Measurements from ENCODE around the gene CFAP74.
A peak's percentile ranks its signal among the peaks of the same experiment; 100 is the strongest.

CFAP74 gene

DNA sequence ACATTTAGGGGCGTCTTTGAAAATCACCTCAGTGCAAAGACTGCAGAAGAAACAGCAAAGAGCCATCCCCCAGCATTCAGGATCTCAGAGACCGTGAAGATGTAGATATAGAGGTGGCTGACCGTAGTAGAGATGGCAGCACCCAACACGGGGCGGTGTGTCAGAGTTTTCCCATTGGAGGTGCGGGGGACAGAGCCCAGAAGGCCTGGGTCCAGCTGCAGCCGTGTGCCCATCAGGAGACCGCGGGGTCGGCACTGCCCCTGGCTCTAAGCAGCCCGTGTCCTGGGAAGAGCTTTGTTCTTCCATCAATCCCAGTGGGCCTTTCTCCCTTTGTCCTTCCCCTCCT, 16.7 kb upstream of the CFAP74 start:
- DNase-seq = no peak

DNA sequence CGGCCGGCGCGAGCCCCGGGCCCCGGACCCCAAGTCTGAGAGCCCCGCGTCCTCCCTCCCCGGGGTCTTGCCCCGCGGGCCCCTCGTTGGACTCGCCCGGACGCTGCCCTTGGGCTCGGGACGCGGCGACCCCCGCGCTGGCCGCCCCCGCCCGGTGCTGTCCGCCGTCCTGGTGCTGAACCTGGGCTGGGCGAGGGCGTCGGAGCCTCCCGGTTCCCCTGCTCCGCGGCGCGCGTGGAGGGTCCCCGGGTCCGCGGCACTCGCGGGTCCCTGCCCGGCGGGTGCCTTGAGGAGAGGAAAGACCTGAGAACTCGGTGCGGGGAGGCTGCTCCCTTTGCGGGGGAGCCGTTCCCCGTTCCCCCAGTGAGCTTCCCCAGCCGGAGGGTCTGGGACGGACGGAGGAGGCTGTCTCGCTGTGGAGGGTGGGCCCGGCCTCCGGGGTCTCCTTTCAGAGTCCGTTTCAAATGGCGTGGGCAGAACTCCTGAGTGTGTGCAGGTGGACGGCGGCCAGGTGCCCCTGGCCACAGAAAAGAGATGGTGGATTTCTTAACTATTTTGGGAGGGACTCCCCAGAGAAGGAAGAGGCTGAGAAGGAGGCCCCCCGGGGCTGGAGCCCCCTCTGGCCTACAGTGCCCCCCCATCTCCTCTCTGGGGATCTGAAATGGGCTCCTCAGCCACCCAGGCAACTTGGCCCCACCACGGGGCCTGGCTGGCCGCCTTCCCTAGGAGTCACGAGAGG, 16.2 kb upstream of the CFAP74 start:
- DNase-seq = no peak

DNA sequence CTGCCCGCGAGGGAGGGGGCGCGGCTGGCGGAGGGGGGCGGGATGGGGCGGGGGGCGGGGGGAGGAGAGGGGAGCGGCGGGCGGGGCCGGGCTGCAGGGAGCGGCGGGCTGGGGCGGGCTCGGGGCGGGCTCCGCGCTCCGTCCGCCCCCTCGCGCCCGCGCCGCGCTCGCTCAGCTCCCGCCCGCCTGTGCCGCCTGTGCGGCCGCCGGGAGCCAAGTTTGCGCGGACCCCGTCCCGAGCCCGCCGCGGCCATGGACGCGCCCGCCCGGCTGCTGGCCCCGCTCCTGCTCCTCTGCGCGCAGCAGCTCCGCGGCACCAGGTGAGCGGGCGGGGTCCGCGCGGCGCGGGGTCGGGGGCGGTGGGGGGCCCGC, 15.6 kb upstream of the CFAP74 start, which contains the start of gene GABRD:
TSS of gene GABRD (plus strand) at position 174 of the 372 bp plus-strand sequence. CDS start at position 253, 79 bp downstream.
- peak; percentile 10 for DNase-seq

DNA sequence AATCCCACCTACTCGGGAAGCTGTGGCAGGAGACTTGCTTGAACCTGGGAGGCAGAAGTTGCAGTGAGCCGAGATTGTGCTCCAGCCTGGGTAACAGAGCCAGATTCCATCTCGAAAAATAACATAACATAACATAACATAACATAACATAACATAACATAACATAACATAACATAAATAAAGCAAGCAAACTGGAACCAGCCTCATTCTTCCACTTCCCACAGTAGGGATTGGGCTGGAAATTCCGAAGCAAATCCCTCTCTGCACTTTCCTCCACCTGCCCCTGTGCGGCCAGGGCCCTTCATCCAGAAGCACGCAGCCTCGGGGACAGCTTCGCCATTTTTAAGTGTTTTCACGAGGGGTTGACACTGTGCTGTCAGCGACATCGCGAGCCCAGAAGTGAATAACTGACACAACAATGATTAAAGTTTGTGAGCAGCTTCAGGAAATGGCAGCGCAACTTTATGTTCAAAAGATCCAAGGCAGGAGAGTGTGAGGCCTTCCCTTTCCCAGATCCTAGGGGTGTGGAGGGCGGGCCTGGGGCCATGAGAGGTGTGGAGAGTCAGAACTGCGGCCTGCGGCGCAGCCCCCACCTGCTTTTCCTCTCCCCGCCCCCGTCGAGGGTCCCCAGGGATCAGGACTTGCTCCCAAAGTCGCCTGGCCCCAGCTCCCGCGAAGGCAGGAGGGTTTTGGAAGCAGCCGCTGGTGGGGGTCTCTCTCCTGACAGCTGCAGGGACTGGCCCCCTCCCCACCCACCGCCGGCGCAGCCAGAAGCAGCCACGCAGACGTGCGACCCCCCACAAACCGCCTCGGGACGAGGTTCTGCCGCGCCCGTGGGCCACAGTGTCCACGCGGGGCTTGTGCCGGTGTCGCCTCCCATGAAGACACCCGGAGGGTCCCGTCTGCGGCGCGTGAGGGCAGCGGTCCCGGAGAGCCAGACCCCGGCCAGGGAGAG, 14.9 kb upstream of the CFAP74 start:
- no peak for DNase-seq

DNA sequence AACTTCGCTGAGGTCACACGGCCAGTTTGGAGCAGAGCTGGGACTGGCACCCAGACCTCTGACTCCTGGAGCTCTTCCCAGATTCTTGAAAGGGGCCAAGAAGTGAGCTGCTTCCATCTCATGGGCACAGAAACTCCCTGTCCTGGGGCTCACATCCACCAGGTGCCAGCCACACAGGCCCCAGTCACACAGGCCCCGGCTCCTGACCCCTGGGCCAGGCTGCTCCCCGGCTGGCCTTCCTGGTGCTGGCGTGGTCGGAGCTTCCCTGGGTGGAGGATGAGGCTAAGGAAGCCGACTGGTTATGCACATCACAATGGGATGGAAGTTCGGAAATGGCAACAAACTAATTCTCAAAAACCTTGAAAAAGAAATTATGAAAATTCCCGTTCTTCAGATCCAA, 12.5 kb upstream of the CFAP74 start:
- DNase-seq = no peak

DNA sequence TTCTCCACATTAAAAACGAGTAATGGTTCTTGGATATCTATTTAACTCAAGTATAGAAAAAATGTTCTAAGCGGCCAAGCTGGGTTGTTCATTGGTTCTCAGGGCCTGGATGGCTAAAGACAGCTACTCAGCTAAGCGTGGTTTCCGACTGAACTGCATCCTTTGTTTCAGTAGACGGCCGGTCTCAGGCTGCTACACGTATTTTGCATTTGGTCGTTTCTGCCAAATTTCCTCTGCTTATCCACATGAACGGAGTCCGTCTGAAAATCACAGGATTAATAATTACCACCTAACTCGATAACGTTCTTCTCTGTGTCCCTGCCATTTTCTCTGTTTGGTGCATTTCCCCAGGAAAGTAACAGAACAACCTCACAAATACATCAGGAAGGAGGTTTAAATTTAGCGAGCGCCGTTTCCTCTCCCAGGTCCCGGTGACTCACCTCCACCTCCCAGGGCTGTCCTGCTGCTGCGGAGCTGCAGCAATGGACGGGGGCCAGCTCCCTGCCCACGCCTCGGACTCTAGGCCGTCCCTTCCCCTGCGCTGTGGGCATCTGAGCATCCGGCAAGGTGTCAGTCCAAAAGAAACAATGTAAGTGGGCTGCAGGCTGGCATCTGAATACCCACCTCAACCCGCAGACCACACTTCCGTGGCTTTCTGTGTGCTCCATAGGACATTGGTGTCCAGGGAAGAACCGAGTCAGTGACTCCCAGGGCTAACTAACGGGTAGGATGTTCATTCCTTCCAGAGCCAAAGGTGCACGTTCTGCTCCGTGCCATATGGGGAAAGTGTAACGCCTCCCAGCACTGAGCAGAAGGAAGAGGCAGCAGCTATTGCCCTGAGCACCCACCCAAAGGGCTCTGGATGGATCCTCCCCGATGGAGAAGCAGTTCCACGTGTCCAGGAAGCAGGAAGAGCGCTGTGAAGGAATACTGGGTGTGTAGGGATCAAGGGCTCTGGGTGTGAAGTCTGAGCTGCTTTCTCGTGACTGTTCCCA, 11.5 kb upstream of the CFAP74 start:
- DNase-seq = no peak

DNA sequence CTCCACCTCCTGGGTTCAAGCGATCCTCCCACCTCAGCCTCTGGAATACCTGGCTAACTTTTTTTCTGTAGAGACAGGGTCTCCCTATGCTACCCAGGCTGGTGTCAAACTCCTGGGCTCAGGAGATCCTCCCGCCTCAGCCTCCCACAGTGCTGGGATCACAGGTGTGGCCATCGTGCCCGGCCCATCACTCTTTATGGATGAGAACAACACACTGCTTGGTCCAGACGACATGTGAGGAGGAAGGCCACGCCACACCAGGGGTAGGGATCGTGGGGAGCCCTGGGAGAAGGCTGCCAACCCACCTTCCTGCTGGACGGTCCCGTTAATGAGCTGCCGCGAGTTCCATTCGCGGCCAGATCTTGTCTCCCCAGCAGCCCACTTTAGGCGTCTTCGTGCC, 10.6 kb upstream of the CFAP74 start:
- no peak for DNase-seq

DNA sequence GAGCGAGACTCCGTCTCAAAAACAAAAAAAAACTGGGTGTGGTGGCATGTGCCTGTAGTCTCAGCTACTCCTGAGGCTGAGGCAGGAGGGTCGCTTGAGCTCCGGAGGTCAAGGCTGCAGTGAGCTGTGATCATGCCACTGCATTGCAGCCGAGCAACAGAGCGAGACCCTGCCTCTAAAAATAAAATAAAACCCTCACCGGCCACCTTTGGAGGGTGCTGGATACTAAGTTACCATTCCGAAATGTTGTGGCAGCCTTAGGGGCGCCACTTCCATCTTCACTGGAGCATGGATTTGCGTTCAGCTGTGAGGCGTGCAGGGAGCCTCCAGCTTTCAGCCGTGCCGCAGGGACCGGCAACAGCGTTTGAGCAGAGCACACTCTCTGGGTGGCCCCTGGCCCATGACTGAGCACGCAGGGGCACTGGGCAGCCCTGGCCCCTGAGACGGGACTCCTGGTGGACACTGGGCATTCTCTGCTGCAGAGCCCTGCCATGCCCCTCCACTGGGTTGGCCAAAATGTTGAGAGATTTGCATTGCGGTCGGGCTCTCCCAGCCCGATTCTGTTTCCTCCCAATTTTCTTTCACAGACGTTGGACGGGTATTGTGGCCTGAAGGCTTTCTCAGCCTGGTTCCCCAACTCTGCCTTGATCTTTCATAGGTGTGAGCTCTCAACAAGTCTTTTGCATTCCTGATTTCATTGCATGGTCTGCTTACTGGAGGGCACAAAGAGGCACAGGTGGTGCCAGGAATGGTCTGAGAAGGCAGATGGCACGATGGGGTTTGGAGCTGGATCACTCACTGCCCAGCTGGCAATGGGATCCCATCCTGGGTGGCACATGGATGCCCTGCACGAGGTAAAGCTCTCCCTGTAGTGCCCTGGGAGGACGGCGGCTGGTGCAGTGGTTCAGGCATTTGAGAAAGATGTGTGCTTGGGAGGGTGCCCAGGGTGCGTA, 5.8 kb upstream of the CFAP74 start:
- DNase-seq = no peak

DNA sequence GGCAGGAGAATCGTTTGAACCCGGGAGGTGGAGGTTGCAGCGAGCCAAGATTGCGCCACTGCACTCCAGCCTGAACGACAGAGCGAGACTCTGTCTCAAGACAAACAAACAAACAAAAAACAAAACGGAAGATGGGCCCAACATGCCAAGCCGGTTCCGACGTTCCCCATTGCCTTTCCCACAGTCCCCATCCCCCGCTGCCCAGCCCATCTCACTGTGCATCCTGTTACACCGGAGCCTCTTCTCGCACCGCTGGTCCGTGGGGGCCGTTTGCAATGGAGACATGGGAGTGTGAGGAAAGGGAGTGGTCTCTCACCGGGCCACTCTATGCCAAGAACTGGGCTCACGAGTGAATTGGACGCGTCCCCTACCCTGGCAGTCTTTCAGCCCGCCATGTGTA, 1.3 kb upstream of the CFAP74 start:
- no peak for DNase-seq

DNA sequence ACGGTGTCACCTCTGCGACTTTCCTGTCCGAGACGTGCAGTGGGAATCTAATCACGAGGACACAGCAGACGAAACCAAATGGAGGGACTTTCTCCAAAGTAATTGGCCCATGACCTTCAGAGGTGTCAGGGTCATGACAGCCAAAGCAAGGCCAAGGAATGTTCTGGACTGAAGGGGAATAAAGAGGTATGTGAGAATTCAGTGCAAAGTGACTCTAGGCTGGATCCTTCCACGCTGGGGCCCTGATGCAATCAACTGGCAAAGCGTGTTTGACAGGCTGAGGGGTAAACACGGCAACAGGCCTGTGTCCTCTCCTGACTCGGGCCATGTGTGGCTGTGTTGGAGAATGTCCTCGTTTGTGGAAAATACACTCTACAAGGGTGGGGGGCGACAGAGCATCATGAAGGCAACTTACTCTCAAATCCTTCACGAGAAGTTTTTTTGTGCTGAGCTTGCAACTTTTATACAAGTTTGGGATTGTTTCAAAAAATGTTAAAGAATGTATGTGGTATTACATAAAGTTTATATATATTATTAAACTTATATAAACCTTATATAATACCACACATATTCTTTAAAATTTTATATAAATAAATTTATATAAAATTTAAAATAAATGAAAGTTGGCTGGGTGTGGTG, 1.7 kb downstream of the CFAP74 start:
- DNase-seq = no peak

DNA sequence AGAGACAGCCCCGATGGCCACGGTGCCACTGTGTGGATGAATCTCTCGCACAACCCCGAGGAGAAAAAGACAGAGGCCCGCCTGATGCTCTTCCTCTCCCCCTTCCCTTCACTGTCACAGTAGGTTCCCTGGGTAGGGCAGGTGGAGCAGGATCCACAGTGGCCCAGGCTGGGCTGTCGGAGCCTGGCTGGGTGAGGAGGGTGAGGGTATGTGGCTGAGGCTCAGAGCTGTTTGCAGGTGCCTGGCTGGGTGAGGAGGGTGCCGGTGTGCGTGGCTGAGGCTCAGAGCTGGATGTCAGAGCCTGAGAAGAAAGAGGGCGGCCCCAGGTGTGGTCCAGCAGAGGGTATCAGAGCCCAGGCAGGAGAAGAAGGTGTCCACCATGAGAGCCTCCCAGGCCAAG, 2.7 kb downstream of the CFAP74 start:
- no peak for DNase-seq

DNA sequence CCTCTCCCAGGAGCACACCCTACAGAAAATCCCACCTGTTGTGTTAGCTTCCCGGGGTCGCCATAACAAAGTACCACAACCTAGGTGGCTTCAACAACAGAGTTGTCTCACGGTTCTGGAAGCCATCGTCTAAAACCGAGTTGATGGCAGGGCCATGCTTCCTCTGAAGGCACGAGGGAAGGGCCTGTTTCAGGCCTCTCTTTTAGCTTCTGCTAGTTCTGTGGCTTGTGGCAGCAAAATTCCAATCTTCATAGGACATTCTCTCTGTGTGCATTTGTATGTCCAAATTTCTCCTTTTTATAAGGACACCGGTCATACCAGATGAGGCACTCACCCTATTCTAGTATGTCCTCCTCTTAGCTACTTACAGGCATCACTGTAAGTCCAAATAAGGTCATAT, 3.2 kb downstream of the CFAP74 start:
- DNase-seq = no peak

DNA sequence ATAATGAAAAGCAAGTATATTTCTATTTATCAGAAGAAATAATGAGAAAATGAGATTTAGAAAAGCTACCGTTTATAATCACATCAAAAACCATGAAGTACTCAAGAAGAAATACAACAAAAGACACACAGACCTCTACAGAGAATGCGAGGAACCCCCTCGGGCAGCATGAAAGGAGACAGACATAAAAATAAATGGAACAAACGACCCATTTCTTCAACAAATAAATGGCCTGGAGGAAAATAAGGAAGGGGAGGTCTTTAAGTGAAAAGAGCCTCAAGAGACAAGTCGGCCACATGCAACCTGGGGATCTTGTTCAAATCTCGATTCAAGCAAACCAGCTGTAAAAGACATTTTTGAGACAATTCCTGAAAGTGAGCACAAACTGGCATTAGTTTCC, 6.0 kb downstream of the CFAP74 start:
- no peak for DNase-seq

DNA sequence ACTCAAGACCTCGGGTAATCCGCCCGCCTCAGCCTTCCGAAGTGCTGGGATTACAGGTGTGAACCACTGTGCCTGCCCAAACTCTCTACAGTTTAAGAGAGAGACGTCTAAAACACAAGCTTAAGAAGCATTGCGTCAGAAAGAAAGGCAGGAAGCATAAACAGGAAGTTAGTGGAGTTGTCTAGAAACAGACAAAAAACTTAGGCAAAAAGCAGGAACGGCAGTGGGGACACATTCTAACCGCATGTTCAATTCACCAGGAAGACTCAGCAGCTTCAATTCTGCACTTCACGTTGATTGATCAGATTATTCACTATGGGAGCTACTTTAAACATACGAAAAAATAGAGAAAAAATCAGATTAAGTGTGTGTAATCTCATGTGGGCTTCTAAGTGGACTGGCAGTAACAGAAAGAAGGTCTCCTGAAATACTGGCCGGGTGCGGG, 7.4 kb downstream of the CFAP74 start:
- DNase-seq = peak; percentile 70

DNA sequence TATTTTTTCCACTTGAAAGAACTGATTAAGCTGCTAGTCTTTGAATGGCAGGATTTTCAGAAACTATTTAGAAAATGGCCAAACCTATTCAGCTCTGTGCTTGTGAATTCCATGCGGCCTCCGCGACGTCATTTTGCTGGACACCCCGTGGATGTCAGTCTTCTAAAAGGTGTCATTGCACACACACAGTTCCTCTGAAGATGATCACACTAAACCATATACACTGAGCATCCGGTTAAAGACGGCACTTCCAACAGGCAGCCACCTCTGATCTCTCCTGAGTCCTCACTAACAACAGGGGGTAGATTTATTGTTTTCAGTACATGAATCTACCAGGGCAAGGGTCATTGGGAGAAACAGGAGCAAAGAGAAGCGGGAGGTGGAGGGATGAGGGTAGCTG, 9.1 kb downstream of the CFAP74 start:
- no peak for DNase-seq

DNA sequence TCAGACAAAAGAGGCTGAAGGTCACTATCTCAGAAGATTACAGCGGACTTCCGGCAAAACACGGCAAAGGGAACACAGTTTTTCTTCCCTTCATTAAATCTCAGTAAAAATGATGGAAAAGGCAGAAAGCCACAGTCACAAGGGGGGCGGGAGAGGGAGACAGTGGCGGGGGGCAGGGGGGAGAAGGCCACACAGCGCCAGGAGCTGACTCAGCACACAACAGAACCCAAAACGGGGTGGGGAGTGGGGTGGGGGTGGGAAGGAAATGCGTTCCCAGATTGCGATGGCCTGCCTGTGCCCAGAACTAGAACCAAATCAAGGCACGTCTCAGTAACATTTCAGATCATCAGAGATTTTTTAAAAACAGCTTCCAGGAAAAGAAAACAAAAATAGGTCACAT, 13.4 kb downstream of the CFAP74 start:
- DNase-seq = no peak

DNA sequence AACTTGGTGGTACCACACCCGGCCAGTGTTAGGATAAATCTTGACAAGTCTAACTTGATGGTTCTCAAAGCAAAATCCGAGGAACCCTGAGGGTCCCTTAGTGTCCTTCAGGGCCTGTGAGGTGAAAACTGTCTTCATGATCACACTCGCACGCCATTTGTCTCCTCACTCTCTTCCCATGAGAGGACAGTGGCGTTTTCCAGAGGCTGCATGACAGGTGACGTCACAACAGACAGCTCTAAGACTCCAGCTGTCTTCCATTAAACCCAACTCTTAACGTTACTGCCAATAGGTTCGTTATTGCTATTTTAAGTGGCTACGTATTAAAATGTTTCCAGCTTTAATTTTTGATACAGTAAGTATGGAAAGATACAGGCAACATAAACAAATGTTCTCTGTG, 13.8 kb downstream of the CFAP74 start:
- DNase-seq = no peak

DNA sequence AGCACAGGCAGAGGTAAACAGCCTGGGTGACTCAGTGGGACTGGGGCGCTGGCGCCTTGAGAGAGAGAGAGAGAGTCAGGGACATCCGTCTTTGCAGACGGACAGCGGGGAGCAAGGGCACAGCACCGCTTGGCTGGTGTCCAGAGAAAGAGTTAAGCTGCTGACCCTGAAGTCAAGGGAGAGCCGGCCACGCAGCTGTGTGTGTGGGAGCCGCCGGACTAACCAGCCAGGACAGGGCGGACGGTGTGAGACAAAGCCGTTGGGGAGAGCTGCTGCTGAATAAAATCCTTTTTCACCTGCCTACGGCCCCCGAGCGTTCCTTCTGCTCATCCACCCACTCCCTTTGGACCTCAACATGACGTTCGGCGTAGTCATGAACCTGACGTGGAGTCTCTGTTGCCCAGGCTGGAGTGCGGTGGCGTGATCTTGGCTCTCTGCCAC, 14.5 kb downstream of the CFAP74 start:
- no peak for DNase-seq

DNA sequence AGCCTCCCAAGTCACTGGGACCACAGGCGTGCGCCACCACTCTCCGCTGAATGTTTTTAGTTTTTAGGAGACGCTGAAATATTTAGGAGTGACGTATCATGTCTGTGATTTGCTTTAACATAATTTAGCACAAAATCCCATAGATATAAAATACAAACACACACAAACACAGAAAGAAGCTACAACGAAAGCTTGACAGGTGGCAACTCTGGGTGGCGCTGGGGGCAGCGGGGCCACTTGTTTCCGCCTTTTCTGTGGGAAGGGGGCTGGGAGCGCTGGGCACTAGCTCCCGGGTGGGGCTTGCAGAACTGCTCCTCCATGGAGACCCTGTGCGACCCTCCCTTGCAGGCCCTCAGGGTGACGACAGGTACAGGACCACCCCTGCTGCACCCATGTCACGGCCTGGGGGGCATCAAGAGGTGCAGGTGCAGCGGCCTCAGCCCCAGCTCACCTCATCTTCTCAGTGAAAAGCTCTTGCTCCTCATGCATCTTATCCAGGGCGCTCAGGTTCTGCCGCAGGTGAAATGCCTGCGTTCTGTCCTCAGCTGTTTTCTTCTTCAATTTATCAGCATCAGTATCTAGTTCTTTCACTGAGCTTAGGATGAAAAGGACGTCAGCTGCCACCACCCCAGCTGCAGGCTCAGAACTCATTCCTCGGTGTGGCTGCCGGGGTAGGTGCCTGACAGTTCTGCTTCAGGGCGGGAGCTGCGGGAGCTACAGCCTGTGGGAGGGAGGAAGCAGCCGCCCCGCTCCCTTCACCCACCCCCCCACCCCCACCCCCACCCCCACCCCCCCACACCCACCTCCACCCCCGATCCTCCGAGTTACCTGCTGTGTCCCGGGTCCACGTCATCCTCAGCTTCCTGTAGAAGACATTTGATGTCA, 15.3 kb downstream of the CFAP74 start:
- no peak for DNase-seq

DNA sequence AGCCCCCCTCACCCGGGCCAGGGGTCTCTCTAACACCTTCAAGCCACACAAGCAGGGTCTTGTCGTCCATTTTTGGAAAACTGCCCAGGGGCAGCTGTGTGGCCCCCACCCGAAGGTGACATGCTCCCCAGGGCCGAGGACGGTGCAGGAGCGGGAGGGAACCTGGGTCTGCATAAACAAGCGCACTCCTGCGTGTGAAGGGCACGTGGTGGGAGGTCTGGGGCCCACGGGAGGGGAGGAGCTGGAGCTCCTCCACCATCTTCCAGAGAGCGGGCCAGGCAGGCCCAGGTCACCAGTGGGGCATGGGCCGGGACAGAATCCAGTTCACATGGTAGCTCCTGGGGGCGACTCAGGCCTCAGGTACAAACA, 16.5 kb downstream of the CFAP74 start:
- DNase-seq = no peak
